DND-41 (cell line): ENCODE results near the gene PYGB.

Experiments used
- CTCF ChIP-seq: IDR thresholded peaks from 2 replicates; pipeline ENCODE4 v1.5.1; 2012; ENCODE audit warnings: borderline replicate concordance, low read length, moderate library complexity, mild to moderate bottlenecking; ENCODE audit not compliant: poor library complexity, severe bottlenecking; ENCODE audit errors: extremely low read depth
- EZH2 ChIP-seq: IDR thresholded peaks from 3 replicates; pipeline ENCODE4 v1.6.1; 2012; ENCODE audit warnings: borderline replicate concordance, low read depth, mild to moderate bottlenecking, moderate library complexity, low read length, inconsistent platforms; ENCODE audit not compliant: severe bottlenecking

- TF ChIP-seq CTCF (no peak), EZH2 (no peak)
Measured at GRCh38 chr20:25320035-25320800, 72.3 kb downstream of the PYGB start.
